BLaER1 treated with 17β-estradiol and CSF1 and Interleukin-3, amounts not matched to agents 10 nM and 100 nM (cell line): ENCODE results near the gene PRR29.

ENCODE experiments used
- H3K27ac ChIP-seq, 11 experiments: shearing (Covaris generic); formaldehyde crosslinking; 2 replicates each; pipeline ENCODE4 v1.8.1; 2022
- H3K27me3 ChIP-seq, 11 experiments: shearing (Covaris generic); formaldehyde crosslinking; 2 replicates each; pipeline ENCODE4 v1.8.1; 2022
- H3K36me3 ChIP-seq, 11 experiments: shearing (Covaris generic); formaldehyde crosslinking; 2 replicates each; pipeline ENCODE4 v1.8.1; 2022
- H3K4me1 ChIP-seq, 10 experiments: shearing (Covaris generic); formaldehyde crosslinking; 2 replicates each; pipeline ENCODE4 v1.8.1; 2022
- H3K4me2 ChIP-seq, 11 experiments: shearing (Covaris generic); formaldehyde crosslinking; 2 replicates each; pipeline ENCODE4 v1.8.1; 2022
- H3K4me3 ChIP-seq, 10 experiments: shearing (Covaris generic); formaldehyde crosslinking; 2 replicates each; pipeline ENCODE4 v1.8.1; 2022
- H3K9ac ChIP-seq, 11 experiments: shearing (Covaris generic); formaldehyde crosslinking; 2 replicates each; pipeline ENCODE4 v1.8.1; 2022
- H3K9me3 ChIP-seq, 11 experiments: shearing (Covaris generic); formaldehyde crosslinking; replicated peaks in 1 of 11; 2 replicates each; pipeline ENCODE4 v1.8.1; 2022
- H4K20me1 ChIP-seq, 11 experiments: shearing (Covaris generic); formaldehyde crosslinking; 2 replicates each; pipeline ENCODE4 v1.8.1; 2022
- Cebpa-rat ChIP-seq, 11 experiments: shearing (Covaris generic); IDR thresholded peaks; 2 replicates each; pipeline ENCODE4 v1.8.1; 2022

PRR29 gene

DNA sequence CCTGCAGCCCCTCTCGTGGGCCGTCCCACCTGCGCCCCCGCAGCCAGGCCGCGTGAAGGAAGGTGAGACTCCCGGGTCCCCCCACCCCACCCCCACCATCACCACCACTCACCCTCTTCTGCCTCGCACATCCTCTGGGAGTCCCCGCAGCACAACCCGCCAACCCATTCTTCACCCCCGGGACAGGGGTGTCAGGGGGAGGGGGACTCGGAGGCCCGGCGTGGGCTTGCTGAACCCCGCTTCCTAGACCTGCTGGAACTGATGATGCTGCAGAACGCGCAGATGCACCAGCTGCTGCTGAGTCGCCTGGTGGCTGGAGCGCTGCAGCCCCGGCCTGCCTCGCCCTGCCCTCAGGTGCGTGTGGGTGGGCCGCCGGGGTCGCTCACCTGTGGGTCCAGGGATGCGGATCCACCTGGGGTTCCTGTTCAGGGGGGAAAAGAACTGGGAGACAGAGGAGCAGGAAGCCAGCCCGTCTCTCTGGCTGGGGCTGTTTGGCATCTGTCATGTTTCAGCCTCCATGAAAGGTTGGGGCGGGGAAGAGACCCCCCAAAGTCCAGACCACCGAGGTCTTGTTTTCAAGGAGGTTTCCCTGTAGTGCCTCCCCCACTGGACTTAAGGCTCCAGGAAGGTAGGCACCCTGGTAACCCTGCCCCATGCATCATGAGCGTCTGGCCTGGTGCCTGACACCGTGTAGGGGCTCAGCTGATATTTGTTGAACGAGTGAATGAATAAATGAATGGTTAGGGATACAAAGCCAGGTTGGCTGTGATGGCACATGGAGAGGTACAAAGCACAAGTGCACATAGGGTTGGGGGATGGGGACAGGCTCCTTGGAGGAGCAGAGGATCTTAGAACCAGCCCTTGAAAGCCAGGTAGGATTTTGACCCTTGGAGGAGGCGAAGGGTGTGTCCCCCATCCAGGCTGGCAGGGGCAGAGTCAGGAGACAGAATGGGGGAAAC is 849 bp downstream of the PRR29 start:
- H3K4me3 ChIP-seq = peak overlapping the region; percentile 61 to 82 (median 67)
- H3K27me3 ChIP-seq = no peaks in the 10 kb centered on the region
- H4K20me1 ChIP-seq = no peaks in the 10 kb centered on the region; a peak in 1 of 22 replicates
- peak overlapping the region in 1 of 11 experiments; percentile 33; a peak in 2 of 22 replicates for H3K27ac ChIP-seq
- H3K9ac ChIP-seq = peak overlapping the region; percentile 53 to 76 (median 71); a peak in 19 of 22 replicates
- H3K36me3 ChIP-seq = peaks cover 0 to 31% (median 18%) of the 10 kb centered on the region in 11 experiments; a peak in 20 of 22 replicates
- no peak for TF ChIP-seq Cebpa-rat (IDR thresholded peaks at IDR 0.05)
- peak overlapping the region; percentile 81 to 98 (median 93) for H3K4me2 ChIP-seq
- no peaks in the 10 kb centered on the region for H3K9me3 ChIP-seq
- H3K4me1 ChIP-seq = peaks cover 54 to 87% (median 76%) of the 10 kb centered on the region in 10 experiments

GRCh38 chr17:63999680-64000531 is 1.8 kb downstream of the PRR29 start:
- Histone ChIP-seq H3K27ac (peak overlapping the region in 1 of 11 experiments; percentile 5; a peak in 1 of 22 replicates), H4K20me1 (peaks cover 0 to 4% (median 0%) of the 10 kb centered on the region in 11 experiments; a peak in 3 of 22 replicates), H3K9ac (no peak overlapping the region), H3K4me1 (peaks cover 51 to 89% (median 77%) of the 10 kb centered on the region in 10 experiments), H3K4me3 (no peak overlapping the region), H3K4me2 (peak overlapping the region; percentile 81 to 98 (median 93); a peak in 20 of 22 replicates), H3K27me3 (no peaks in the 10 kb centered on the region), H3K36me3 (peaks cover 0 to 40% (median 27%) of the 10 kb centered on the region in 11 experiments; a peak in 20 of 22 replicates), H3K9me3 (no peaks in the 10 kb centered on the region)
- TF ChIP-seq Cebpa-rat (IDR thresholded peaks at IDR 0.05) = 0 out of 22 replicates have a peak, but pooled peaks of 1 of the 11 experiments have one; percentile 13

DNA sequence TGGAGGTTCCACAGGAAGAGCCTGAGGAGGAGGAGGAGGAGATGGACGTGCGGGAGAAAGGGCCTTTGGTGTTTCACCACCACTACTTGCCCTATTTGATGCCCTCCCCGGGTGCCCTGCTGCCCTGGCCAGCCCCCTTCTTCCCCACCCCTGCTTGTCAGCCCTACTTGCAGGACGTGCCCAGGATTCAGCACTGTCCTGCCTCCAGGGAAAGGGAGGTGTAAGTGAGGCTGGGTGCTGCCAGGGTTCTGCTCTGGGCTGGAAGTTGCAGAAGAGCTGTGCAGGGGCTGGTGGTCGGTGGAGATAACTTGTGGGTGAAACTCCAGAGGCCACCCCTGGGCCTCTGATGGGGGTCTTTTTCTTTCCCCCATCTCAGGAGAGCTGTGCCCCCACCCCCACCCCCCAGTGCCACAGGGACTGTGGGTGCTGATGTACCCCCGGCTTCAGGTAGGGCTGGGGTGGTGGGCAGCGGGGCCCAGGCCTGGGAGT is 3.0 kb downstream of the PRR29 start:
- H3K9ac ChIP-seq = peak overlapping the region; percentile 25 to 80 (median 67); a peak in 20 of 22 replicates
- no peaks in the 10 kb centered on the region for H3K9me3 ChIP-seq
- peaks cover 0 to 43% (median 31%) of the 10 kb centered on the region in 11 experiments; a peak in 20 of 22 replicates for H3K36me3 ChIP-seq
- peak overlapping the region in 4 of 10 experiments; percentile 0 to 18 (median 8); a peak in 3 of 20 replicates for H3K4me3 ChIP-seq
- TF ChIP-seq Cebpa-rat (IDR thresholded peaks at IDR 0.05) = no peak
- peaks cover 64 to 92% (median 87%) of the 10 kb centered on the region in 10 experiments for H3K4me1 ChIP-seq
- H3K4me2 ChIP-seq = peak overlapping the region; percentile 70 to 97 (median 83)
- H4K20me1 ChIP-seq = peaks cover 0 to 17% (median 8%) of the 10 kb centered on the region in 11 experiments; a peak in 8 of 22 replicates
- H3K27me3 ChIP-seq = no peaks in the 10 kb centered on the region
- peak overlapping the region; percentile 18 to 87 (median 79); a peak in 20 of 22 replicates for H3K27ac ChIP-seq

- H3K4me2 ChIP-seq = peak overlapping the region; percentile 70 to 97 (median 83)
- H3K27ac ChIP-seq = peak overlapping the region; percentile 18 to 87 (median 79); a peak in 21 of 22 replicates
- no peaks in the 10 kb centered on the region for H3K27me3 ChIP-seq
- H3K36me3 ChIP-seq = peaks cover 0 to 43% (median 31%) of the 10 kb centered on the region in 11 experiments; a peak in 20 of 22 replicates
- peak overlapping the region in 4 of 10 experiments; percentile 0 to 18 (median 8); a peak in 3 of 20 replicates for H3K4me3 ChIP-seq
- peak in 3 of 11 experiments; percentile 17 to 52 (median 44); a peak in 4 of 22 replicates for TF ChIP-seq Cebpa-rat (IDR thresholded peaks at IDR 0.05)
- peaks cover 72 to 99% (median 95%) of the 10 kb centered on the region in 10 experiments for H3K4me1 ChIP-seq
- peak overlapping the region; percentile 25 to 80 (median 67); a peak in 21 of 22 replicates for H3K9ac ChIP-seq
- H4K20me1 ChIP-seq = peaks cover 0 to 25% (median 8%) of the 10 kb centered on the region in 11 experiments; a peak in 8 of 22 replicates
- H3K9me3 ChIP-seq = no peaks in the 10 kb centered on the region
These were observed 3.8 kb downstream of the PRR29 start for GRCh38 chr17:64001763-64002529.

DNA sequence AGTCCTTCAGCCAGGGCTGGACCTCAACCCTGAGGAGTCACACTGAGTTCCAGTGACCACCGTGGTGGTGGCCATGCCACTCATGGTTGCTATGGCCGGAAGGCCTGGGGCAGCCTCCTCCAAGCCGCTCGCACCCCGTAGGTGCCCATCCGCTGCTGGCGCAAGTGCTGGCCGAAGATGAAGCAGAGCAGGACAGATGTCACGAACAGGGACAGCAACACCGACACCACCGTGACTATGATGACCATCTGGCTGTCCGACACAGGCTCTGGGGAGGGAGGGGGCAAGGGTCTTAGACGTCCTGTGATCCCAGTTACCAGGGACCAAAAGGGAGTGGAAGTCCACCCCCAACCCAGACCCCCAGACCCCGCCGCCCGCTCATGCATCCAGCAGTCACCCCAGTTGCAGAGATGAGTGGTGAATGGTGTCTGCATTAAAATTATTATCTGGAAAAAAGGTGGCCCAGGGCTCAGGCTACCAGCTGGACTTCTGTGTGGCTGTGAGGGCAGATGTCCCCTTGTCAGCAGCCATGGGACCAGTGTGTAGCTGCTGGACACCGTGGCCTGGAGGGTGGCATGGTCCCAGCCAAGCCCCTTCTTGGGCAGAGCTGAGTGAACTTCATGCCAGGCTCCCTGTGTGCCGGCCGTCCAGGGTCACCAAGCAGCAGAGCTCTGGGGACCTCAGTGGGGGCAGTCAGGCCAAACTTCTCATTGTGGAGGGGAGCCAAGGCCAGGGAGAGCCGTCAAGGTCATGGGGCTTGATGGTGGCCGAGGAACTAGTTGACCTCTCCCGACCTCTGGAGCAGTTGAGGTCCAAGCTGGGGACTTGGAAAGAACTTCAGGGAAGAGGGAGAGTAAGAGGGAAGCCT is 4.7 kb downstream of the PRR29 start:
- no peaks in the 10 kb centered on the region for H3K27me3 ChIP-seq
- no peaks in the 10 kb centered on the region for H3K9me3 ChIP-seq
- H3K36me3 ChIP-seq = peaks cover 0 to 50% (median 34%) of the 10 kb centered on the region in 11 experiments; a peak in 20 of 22 replicates
- no peak for TF ChIP-seq Cebpa-rat (IDR thresholded peaks at IDR 0.05)
- H4K20me1 ChIP-seq = peaks cover 0 to 34% (median 8%) of the 10 kb centered on the region in 11 experiments; a peak in 8 of 22 replicates
- H3K4me3 ChIP-seq = no peak overlapping the region
- H3K4me2 ChIP-seq = peak overlapping the region; percentile 70 to 97 (median 83); a peak in 20 of 22 replicates
- peak overlapping the region in 8 of 11 experiments; percentile 54 to 80 (median 68); a peak in 13 of 22 replicates for H3K9ac ChIP-seq
- peaks cover 74 to 99% (median 96%) of the 10 kb centered on the region in 10 experiments for H3K4me1 ChIP-seq
- H3K27ac ChIP-seq = peak overlapping the region in 10 of 11 experiments; percentile 66 to 87 (median 80); a peak in 19 of 22 replicates

DNA sequence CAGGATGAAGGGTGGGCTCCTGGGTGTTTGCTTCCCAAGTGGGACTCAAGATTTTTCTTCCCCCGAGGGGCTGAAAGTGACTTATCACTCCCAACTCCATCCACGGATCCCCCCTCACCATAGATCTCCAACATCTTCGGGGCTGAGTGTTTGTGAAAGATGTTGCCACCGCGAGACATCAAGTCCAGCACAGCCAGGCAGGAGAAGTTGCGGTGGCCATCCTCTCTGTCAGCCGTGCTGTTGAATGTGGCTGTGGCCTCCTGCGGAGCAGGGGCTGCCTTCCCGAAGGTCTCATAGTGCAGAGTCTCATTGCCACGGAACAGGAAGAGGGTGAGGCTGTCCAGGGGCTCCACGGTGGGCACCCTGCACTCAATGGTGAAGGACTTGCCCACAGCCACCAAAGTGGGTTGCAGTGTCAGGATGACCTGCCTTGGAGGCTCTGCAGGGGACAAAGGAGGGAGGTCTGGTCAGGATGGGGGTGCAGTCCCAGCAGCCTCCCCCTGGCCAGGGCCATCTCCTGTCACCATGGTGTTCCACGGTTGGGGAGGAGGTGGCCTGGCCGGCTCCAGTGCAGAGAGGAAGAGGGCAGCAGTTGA is 5.5 kb downstream of the PRR29 start:
- H3K9me3 ChIP-seq = no peaks in the 10 kb centered on the region
- peaks cover 0 to 57% (median 34%) of the 10 kb centered on the region in 11 experiments; a peak in 20 of 22 replicates for H3K36me3 ChIP-seq
- no peak for TF ChIP-seq Cebpa-rat (IDR thresholded peaks at IDR 0.05)
- H4K20me1 ChIP-seq = peaks cover 0 to 42% (median 8%) of the 10 kb centered on the region in 11 experiments; a peak in 8 of 22 replicates
- no peak overlapping the region for H3K4me3 ChIP-seq
- no peaks in the 10 kb centered on the region for H3K27me3 ChIP-seq
- H3K27ac ChIP-seq = peak overlapping the region in 6 of 11 experiments; percentile 13 to 87 (median 82); a peak in 11 of 22 replicates
- peaks cover 80 to 100% (median 99%) of the 10 kb centered on the region in 10 experiments for H3K4me1 ChIP-seq
- peak overlapping the region in 8 of 11 experiments; percentile 7 to 94 (median 90); a peak in 9 of 22 replicates for H3K4me2 ChIP-seq
- peak overlapping the region in 2 of 11 experiments; percentile 24 to 72; a peak in 1 of 22 replicates for H3K9ac ChIP-seq
